ENCODE measurements around the gene SLC4A2.

The SLC4A2 gene

DNA sequence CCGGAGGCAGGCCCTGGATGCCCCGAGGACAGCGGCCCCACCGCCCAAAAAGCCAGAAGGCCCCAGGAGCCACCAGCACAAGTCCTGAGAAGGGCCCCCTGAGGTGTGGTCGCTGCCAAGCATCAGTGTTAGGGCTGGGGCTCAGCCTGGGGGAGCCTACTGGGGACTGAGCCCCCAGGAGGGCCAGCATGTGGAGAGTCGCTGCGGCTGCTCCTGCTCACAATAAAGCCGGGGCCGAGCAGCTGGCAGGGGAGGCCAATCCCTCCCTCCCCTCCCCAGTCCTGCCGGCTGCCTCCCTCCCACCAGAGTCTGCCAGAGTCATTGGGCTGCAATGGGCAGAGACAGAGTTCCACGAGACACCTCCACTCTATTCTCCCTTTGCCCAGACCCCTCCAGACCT is 14.1 kb upstream of the SLC4A2 start:
- H3K4me3 ChIP-seq (ENCODE audit: low read depth, low read length) = no peak overlapping the region

DNA sequence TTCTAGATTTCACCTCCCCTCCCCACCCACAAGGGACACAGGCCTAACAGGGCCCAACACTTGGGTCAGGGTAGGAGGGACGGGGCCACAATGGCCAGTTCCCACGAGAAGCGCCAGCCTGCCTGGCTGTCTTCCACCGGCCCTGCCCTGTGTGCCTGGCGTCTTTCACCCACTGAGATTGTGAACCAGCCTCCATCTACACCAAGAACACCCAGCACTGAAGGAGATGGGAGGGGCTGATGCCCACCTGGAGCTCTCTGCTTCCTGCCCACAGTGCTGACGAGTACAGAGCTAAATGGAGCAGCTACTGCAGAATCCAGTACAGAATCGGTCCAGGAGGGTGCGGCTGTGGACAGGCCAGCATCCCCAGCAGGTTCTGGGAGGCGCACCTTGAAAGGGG is 13.4 kb upstream of the SLC4A2 start:
- H3K4me3 ChIP-seq (ENCODE audit: low read depth, low read length) = no peak overlapping the region

DNA sequence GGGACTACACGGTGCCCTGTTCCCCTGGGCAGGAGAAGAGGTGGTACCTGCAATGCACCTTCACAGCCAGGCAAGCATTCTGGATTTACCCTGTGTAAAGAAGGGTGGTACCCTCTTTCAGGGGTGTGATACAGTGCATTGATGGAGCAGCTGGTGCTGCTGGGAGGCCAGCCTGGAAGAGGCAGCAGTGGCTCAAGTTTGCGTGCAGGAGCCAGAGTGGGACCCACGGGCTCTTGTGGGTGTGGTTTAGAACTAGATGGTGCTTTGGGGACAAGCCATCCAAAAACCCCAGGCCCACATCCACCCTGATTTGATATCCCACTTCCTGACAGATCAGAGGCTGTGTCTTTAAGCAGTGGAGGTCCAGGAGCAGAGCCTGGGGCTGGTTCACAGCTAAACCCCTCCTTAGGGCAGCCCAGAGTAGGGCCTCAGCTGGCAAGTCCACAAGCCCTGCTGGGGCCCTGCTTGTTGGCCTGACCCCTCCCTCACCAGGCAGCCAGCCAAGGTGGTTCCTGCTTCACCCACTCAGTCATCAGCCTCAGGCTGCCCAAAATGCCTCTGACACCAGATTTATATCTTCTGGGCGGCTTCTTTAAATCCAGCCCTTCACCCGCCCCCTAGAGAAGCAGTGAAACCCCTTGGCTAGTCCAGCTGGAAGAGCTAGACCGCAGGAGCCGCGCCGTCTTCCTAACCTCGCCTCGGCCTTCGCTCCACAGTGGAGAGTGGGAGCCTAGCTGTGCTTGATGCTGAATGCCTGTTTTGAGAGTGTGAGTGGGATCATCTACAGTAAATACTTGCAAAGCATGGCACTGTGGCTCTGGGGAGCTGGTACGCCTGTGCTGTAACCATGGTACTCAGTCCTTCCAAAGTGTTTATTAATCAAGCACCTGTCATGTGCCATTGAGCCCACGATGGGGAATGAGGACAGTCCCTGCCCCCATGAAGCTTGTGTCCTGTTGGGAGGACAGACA is 12.5 kb upstream of the SLC4A2 start:
- no peak overlapping the region for H3K4me3 ChIP-seq (ENCODE audit: low read depth, low read length)

DNA sequence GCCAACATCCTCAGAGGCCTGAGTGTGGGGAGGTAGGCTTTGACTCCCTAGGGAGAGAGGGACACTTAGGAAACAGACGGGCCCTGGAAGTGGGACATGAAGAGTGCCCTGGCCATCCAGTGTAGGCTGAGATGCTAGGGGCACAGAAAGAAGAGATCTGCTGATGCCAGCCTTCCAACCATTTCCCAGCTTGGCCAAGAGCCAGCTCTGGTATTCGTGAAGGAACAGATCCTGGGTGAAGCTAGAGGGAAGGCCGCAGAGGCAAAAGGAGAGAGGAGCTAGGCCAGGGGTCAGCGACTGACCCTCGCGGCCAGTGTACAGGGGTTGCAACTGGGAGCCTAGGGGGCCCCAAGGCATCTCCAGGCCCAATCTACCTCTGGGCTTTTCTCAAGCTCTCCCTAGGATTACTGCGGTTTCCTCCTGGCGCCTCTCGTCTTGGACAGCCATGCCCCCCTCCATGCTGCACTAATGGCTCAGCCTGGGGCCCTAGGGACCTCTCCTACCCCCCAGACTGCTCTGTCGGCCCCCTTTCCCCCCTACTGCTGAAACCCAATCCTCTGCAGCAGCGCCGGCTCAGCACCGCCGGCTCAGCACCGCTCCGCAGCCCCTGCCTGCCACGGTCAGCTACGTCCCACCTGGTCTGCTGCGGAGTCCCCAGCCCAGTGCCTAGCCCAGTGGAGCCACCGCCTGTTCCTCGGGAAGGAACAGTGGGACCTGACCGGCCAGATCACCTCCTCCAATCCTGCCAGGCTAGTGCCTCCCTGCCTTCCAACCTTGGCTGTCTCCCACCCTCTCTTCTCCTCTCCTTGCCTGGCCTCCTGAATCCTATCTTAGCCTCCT is 11.2 kb upstream of the SLC4A2 start, which contains the start of gene ASIC3:
Gene ASIC3 (plus strand): TSS at position 556 of the 840 bp plus-strand sequence. CDS start 355 bp downstream, outside the sequence.
- H3K4me3 ChIP-seq (ENCODE audit: low read depth, low read length) = no peak within 1 kb of the TSS

DNA sequence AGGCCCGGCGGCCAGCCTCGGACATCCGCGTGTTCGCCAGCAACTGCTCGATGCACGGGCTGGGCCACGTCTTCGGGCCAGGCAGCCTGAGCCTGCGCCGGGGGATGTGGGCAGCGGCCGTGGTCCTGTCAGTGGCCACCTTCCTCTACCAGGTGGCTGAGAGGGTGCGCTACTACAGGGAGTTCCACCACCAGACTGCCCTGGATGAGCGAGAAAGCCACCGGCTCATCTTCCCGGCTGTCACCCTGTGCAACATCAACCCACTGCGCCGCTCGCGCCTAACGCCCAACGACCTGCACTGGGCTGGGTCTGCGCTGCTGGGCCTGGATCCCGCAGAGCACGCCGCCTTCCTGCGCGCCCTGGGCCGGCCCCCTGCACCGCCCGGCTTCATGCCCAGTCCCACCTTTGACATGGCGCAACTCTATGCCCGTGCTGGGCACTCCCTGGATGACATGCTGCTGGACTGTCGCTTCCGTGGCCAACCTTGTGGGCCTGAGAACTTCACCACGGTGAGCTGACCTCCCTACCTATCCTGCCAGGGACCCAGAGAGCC is 10.4 kb upstream of the SLC4A2 start:
- no peak overlapping the region for H3K4me3 ChIP-seq (ENCODE audit: low read depth, low read length)

DNA sequence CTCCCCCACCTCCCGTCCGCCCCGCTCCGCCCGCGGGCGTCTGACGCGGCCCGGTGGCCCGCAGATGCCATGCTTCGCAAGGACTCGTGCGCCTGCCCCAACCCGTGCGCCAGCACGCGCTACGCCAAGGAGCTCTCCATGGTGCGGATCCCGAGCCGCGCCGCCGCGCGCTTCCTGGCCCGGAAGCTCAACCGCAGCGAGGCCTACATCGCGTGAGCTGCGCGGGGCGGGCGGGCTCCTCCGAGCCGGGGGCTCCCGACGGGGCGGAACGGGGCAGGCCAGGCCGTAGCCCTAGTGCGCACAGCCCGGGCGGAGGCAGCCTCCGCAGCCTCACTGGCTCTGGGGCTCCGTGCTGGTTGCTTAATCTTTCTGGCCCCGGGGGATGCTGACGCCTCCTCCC is 8.3 kb upstream of the SLC4A2 start:
- no peak overlapping the region for H3K4me3 ChIP-seq (ENCODE audit: low read depth, low read length)

DNA sequence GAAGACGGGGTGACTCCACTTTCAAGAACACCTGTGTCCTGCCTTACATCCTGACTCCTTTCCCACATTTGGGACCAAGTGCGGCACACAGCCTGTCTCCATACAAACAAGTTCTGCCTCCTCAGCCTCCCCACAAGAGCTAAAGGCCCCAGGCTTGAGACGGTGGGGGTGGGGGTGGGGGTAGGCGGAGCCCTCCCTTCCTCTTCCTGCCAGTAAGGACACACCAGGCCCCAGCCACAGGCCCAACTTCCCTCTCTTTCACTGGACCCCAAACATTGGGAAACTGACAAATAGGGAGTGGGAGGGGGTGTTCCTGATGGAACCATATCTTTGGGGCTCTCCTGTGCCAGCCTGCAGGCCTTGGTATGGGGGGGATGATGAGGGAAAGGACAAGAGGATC is 6.3 kb upstream of the SLC4A2 start:
- no peak overlapping the region for H3K4me3 ChIP-seq (ENCODE audit: low read depth, low read length)

DNA sequence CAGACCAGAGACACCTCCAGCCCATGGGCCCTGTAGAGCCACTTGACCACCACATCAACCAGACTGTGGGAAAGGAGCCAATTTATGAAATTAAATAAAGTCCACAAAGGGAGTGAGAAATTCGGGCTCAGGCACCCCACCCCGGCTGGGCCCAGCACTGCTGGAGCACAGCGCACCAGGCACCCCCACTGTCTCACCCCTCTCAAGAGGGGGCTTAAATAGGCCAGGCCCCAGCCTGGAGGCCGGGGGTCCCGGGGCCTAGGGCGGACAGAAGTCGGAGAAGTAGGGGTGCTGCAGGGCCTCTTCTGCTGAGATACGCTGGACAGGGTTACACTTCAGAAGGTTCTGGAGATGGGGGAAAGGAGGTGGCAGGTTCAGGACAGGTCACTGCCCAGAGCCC is 5.6 kb upstream of the SLC4A2 start:
- no peak overlapping the region for H3K4me3 ChIP-seq (ENCODE audit: low read depth, low read length)

DNA sequence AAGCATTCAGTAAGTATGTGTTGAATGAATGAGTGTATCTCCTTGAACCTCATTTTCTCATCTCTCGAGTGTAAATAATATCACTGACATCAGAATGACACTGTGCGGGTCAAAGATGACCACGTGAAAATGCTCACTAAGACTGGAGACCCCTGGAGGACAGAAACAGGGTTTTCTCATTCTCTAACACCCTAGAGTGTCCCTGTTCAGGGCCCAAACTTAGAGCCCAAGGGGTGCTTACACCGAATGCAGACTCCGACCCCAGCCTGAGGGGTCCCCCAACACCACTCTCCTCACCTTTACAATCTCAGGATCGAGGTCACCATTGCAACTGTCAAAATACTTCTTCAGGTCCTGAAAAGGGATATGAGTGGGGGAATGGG is 3.1 kb upstream of the SLC4A2 start:
- no peak overlapping the region for H3K4me3 ChIP-seq (ENCODE audit: low read depth, low read length)

DNA sequence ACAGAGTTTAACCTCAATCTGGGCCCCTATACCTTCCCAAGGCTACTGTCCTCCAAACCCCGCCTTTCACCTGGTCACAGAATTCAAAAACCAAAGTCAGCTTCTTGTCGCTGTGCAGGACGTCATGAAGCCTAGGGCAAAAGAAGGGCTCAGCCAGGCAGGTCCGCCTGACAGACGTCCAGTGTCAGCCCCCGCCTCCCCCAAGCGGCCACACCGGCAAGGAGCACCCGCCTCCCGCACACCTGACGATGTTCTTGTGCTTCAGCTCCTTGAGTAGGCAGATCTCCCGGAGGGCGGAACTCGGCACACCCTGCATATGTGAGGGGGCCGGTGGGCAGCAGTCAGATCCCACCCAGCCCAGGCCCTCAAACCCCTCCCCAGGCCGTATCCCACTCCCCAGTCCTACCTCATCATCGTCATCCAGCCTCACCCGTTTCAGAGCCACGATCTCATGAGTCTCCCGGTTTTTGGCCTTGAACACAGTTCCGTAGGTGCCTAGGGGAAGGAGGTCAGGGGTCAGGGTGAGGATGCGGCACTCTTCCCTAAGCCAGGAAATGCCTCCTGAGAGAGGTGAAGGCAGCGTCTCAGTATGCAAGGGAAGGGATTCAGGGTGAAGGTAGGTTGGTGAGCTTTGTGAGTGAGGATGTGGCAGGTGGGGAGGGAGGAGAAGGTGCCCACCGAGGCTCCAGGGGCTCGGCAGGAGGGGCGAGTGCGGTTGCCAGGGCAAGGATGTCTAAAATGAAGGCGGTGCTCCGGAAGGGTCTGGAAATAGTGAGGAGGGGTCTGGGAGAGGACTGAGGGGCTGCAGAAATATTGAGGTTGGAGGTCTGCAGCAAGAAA is 2.5 kb upstream of the SLC4A2 start:
- H3K4me3 ChIP-seq (ENCODE audit: low read depth, low read length) = peak overlapping the region; percentile 76

DNA sequence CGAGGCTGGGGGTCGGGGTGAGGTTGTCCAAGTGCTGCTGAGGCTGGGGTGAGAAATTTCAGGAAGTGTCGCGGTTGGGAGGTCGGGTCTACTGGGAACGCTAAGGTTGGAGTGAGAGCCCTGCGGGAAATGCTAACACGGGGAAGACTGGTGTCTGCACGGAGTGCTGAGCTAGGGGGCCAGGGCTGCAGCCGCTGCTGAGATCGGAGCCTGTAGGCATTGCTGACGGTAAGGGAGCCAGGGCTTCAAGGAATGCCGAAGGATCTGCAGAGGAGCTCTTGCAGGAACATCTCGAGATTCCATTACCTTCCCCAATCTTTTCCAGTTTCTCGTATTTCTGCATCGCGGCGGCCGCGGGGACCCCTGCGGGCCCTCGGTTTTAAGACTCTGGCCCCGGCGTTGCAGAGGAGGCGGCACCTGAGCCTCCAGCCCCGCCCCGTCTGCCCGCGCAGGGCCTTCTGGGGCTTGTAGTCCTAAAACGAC is 1.8 kb upstream of the SLC4A2 start, which contains the start of gene CDK5:
Gene CDK5 (minus strand): TSS at position 392 of the 483 bp plus-strand sequence. CDS start 49 bp downstream, at position 343.
- peak within 1 kb of the TSS; percentile 76 for H3K4me3 ChIP-seq (ENCODE audit: low read depth, low read length)

DNA sequence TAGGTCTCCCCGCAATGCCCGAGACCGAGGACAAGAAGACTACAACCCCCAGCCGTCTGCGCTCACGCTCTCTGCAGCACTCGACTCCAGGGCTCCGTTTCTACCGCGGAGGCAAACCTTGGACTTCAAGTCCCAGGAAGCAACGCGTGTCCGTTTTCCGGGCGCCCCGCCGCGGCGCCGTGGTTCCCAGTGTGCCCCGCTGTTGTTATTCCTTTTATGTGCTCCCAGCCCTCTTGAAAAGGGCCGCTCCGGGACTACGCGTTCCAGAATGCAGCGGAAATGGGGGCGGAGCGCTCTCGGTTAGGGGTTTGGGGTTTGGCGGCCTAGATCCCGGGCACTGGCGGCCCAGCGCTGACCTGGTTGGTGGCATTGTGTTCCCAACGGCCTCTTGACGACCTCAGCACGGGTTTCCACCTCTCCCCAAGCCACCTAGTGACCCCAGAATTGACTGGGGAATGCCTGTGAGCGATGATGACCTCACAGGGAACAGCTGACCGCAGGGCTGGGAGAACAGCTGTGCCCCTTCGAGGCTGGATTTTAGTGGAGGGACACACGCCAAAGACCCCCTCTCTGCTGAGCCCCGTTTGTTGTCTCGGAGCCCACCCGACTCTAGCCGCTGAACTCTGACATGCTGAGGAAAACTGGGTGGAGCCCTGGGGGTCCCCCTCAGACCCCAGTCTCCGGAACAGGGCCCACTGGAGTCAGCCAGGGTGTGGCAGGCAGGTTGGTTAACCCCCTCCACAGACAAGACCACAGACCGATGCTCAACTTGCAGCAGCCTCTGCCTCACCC is 1.2 kb upstream of the SLC4A2 start:
- H3K4me3 ChIP-seq (ENCODE audit: low read depth, low read length) = peak overlapping the region; percentile 76

DNA sequence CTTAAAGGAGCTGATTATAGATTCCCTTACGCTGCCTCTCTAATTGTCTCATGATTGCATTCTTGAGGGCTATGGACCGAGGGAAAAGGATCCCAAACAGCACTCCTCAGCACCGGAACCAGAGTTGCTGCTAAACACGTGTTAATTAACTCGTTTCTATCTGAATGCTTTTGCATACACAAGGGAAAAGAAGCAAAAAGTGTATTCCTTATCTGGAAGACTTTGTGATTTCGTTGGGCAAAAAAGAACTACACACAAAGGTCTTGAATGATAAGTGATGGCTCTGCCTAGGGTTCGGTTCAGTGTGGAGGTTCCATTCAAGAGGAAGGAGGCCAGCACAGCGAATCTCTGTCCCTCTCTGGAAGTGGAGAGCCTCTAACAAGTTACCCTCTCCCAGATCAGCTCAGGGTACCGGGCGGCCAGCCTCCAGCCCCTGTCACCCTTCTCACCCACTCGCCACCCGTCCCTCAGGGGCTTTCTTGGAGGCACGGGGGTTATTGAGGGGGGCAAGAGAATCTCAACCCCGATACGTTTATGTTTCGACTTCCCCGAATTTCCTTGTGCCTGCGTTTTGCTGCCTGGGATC is 515 bp upstream of the SLC4A2 start:
- peak overlapping the region; percentile 62 for H3K4me3 ChIP-seq (ENCODE audit: low read depth, low read length)

DNA sequence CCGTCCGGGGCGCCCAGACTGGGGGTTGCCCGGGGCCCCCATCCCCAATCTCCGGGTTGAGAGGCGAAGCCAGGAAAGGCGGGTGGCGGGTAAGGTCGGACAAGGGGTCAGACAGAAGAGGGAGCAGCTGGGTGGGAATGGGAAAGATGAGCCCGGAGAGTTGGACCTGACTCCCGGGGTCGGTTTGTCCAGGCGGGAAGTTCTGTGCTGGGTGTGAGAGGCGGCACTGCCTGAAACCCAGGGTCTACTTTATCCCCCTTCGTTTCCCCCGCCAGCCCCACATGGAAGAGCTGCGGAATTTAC is 675 bp downstream of the SLC4A2 start:
- H3K4me3 ChIP-seq (ENCODE audit: low read depth, low read length) = peak overlapping the region; percentile 62

DNA sequence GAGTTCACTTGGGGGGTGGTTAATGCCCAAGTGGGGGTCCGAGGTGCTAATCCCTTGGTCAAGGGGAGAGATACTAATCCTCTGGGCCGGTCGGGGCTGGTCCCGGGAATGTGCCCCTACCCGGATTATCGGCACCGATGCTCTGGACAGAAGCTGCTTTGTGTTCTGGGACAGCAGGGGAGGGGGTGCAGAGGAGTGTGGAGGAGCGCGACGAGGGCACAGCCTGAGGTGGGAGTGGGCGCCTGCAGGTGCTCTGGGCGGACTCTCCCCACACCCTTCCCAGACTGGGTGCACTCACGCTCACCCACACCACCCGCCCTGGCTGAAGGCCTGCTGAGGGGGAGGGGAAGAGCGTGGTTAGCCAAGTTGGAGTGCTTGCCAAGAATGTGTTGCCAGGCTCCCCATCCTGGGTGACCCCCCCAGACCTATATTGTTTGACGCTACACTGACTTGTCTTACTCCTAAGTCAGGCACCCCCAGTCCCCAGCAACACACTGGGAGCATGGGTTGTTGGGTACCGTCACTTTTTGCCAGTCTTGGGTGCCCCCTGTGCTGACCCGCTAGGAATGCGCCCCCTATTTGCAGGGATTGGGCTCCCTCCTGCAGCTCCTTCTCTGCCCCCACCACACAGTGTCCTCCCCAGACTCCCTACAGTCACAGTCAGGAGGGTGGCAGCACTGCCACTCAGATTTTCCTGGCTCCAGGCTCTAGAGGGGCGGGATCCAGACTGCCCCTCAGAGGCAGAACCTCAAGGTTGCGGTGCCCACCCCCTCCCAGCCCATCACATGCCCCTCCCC is 1.2 kb downstream of the SLC4A2 start:
- H3K4me3 ChIP-seq (ENCODE audit: low read depth, low read length) = peak overlapping the region; percentile 62

DNA sequence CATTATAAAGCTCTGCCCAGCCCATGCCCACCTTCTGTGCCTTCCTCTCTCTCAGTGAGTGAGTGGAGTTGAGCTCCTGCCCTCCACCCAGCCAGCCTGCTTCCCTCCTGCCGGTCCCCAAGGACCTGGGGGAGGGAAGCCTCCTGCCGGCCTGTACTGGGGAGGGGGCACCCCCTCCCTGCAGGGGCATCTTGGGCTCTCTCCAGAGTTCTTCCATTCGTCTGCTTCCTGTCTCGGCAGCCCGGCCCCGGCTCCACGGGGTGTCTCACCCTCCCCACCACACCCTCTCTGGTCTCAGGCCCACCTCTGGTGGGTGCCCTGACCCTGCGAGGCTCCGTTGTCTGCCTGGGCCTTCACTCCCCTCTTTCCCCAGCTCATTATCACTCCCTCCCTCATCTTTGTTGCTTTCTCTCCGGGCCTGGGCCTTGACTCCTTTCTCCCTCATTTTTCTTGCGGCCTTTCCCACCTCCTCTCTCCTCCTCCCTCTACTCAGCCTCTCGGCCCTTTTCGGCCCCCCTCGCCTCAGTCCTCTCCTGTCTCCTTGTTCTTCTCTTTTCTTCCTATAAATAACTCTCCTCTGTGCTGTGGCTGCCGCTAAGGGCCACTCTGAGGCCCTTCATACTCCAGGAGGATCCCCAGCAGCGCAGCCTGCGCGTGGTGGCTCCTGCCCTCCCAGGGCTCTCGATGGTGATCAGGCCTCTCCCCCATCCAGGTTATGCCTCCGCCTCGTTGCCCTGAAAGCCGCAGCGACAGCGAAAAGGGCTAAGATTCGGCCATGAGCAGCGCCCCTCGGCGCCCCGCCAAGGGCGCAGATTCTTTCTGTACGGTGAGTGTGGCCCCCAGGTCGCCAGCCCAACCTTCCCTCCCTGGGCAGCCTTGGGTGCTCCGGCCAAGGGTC is 2.1 kb downstream of the SLC4A2 start:
- H3K4me3 ChIP-seq (ENCODE audit: low read depth, low read length) = peak overlapping the region; percentile 25

DNA sequence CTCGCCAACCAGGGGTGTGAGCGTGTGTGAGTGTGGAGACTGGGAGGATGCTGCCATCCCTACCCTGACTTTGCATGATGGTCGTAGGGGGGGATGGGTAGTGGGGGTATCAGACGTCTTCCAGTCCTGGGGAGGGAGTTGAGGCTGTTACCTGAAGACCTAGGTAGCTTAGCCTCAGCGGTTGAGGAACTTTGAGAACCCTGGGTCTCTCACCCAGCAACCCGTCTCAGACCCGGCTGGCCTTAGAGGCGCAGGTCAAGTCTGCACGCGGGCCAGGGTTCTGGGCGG is 2.7 kb downstream of the SLC4A2 start:
- H3K4me3 ChIP-seq (ENCODE audit: low read depth, low read length) = peak overlapping the region; percentile 25
